K562 (cell line): ENCODE measurements around the gene RAB4B.
"Not testable (repeated sequence)": the region's sequence is repeated elsewhere in the genome, so short reads cannot be mapped to it uniquely, and the experiment has no call there.

Experiments used
- BACH1 ChIP-seq: fragments of 200-800 bp; sonication (Bioruptor generic); IDR thresholded peaks from 2 replicates; pipeline ENCODE4 v1.6.1; 2016; ENCODE audit warnings: missing genetic modification characterization, missing compliant biosample characterization
- CEBPB ChIP-seq: fragments of 450-650 bp; IDR thresholded peaks from 2 replicates; pipeline ENCODE4 v1.6.1; 2016; ENCODE audit warnings: missing genetic modification characterization, missing compliant biosample characterization
- GTF2A2 ChIP-seq: IDR thresholded peaks from 2 replicates; pipeline ENCODE4 v1.6.1; 2016; ENCODE audit warnings: mild to moderate bottlenecking, missing genetic modification characterization, missing compliant biosample characterization
- KLF10 ChIP-seq: fragments of 250-450 bp; sonication (Bioruptor Pico); IDR thresholded peaks from 2 replicates; pipeline ENCODE4 v1.6.1; 2021; ENCODE audit warnings: matching md5 sums
- MAZ ChIP-seq, 2 experiments: fragments of 450-650 bp in 1 of 2; sonication (generic) in 1 of 2; formaldehyde crosslinking; IDR thresholded peaks in 1 of 2; conservative IDR thresholded peaks in 1 of 2; 2 replicates each; pipeline versions ENCODE4 v1.4.0 to v1.5.0; 2020; ENCODE audit warnings: mild to moderate bottlenecking in 1 of 2, missing genetic modification reagents in 1 of 2
- NCOA4 ChIP-seq: fragments of 450-650 bp; IDR thresholded peaks from 2 replicates; pipeline ENCODE4 v1.6.1; 2018; ENCODE audit warnings: mild to moderate bottlenecking; ENCODE audit not compliant: partially characterized antibody
- NFYB ChIP-seq: IDR thresholded peaks from 2 replicates; pipeline ENCODE4 v1.6.1; 2011; ENCODE audit warnings: mild to moderate bottlenecking, moderate library complexity; ENCODE audit not compliant: insufficient read length; ENCODE audit errors: extremely low read depth
- NRF1 ChIP-seq, 2 experiments: fragments of 450-650 bp; IDR thresholded peaks in 1 of 2; conservative IDR thresholded peaks in 1 of 2; 2 replicates each; pipeline ENCODE4 v1.6.1; 2014; ENCODE audit warnings: mild to moderate bottlenecking in 2 of 2
- TAF15 ChIP-seq: fragments of 200-400 bp; formaldehyde crosslinking; IDR thresholded peaks from 2 replicates; pipeline ENCODE4 v1.6.1; 2017; ENCODE audit warnings: mild to moderate bottlenecking, low read depth, low read length, moderate library complexity
- ZNF354B ChIP-seq: fragments of 250-450 bp; sonication (Bioruptor Pico); IDR thresholded peaks from 2 replicates; pipeline ENCODE4 v1.4.0; 2020
- TF ChIP-seq, protein P1 (sequence below), 3 experiments: IDR thresholded peaks in 2 of 3; conservative IDR thresholded peaks in 1 of 3; 2 replicates each; pipeline ENCODE4 v1.5.1; 2011 to 2012; ENCODE audit warnings: low read length in 3 of 3, mild to moderate bottlenecking in 3 of 3, control low read depth in 2 of 3, improper control_type of control experiment in 1 of 3, inconsistent platforms in 1 of 3, low read depth in 1 of 3, mixed read lengths in 1 of 3, moderate library complexity in 1 of 3; ENCODE audit not compliant: insufficient read depth in 2 of 3
- TF ChIP-seq, protein P2 (sequence below), 2 experiments: fragments of 450-650 bp in 1 of 2; sonication (generic) in 1 of 2; formaldehyde crosslinking; conservative IDR thresholded peaks; 2 replicates each; pipeline versions ENCODE4 v1.4.0 to v1.8.1; 2020 to 2022; ENCODE audit warnings: mild to moderate bottlenecking in 1 of 2, missing genetic modification reagents in 1 of 2
- TF ChIP-seq, protein P3 (sequence below): sonication (generic); formaldehyde crosslinking; IDR thresholded peaks from 2 replicates; pipeline ENCODE4 v1.8.1; 2023; ENCODE audit warnings: mild to moderate bottlenecking, missing genetic modification reagents
- TF ChIP-seq, protein P4 (sequence below): sonication (generic); formaldehyde crosslinking; IDR thresholded peaks from 2 replicates; pipeline ENCODE4 v1.8.1; 2022; ENCODE audit warnings: missing genetic modification reagents

DNA sequence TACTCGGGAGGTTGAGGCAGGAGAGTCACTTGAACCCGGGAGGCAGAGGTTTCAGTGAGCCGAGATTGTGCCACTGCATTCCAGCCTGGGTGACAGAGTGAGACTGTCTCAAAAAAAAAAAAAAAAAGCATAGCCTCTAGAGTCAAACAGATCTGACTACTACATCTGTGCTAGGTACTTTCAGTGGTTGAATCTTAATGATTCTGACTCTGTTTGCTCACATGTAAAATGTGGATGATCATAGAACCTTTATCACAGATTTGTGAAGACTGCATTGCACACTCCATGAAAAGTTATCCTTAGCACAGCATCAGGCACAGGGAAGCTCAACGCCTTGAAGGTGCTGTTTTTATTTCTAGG, 54.4 kb downstream of the RAB4B start:
- not testable (repeated sequence) for TF ChIP-seq BACH1 (tag); NRF1 (conservative IDR thresholded peaks at IDR 0.05 in 1 of 2, IDR thresholded peaks at IDR 0.05 in 1 of 2); KLF10; CEBPB (tag); GTF2A2; NFYB; MAZ (CRISPR knock-in tag; conservative IDR thresholded peaks at IDR 0.05 in 1 of 2, IDR thresholded peaks at IDR 0.05 in 1 of 2); ZNF354B (CRISPR knock-in tag); TAF15; NCOA4
- TF ChIP-seq, protein P1, sequence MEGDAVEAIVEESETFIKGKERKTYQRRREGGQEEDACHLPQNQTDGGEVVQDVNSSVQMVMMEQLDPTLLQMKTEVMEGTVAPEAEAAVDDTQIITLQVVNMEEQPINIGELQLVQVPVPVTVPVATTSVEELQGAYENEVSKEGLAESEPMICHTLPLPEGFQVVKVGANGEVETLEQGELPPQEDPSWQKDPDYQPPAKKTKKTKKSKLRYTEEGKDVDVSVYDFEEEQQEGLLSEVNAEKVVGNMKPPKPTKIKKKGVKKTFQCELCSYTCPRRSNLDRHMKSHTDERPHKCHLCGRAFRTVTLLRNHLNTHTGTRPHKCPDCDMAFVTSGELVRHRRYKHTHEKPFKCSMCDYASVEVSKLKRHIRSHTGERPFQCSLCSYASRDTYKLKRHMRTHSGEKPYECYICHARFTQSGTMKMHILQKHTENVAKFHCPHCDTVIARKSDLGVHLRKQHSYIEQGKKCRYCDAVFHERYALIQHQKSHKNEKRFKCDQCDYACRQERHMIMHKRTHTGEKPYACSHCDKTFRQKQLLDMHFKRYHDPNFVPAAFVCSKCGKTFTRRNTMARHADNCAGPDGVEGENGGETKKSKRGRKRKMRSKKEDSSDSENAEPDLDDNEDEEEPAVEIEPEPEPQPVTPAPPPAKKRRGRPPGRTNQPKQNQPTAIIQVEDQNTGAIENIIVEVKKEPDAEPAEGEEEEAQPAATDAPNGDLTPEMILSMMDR (IDR thresholded peaks at IDR 0.05 in 2 of 3, conservative IDR thresholded peaks at IDR 0.05 in 1 of 3; ENCODE audit: insufficient read depth in 2 of 3, low read depth in 1 of 3, low read length in 3 of 3): not testable (repeated sequence)
- TF ChIP-seq, protein P2, sequence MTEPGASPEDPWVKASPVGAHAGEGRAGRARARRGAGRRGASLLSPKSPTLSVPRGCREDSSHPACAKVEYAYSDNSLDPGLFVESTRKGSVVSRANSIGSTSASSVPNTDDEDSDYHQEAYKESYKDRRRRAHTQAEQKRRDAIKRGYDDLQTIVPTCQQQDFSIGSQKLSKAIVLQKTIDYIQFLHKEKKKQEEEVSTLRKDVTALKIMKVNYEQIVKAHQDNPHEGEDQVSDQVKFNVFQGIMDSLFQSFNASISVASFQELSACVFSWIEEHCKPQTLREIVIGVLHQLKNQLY (CRISPR knock-in tag; conservative IDR thresholded peaks at IDR 0.05): not testable (repeated sequence)
- TF ChIP-seq, protein P3, sequence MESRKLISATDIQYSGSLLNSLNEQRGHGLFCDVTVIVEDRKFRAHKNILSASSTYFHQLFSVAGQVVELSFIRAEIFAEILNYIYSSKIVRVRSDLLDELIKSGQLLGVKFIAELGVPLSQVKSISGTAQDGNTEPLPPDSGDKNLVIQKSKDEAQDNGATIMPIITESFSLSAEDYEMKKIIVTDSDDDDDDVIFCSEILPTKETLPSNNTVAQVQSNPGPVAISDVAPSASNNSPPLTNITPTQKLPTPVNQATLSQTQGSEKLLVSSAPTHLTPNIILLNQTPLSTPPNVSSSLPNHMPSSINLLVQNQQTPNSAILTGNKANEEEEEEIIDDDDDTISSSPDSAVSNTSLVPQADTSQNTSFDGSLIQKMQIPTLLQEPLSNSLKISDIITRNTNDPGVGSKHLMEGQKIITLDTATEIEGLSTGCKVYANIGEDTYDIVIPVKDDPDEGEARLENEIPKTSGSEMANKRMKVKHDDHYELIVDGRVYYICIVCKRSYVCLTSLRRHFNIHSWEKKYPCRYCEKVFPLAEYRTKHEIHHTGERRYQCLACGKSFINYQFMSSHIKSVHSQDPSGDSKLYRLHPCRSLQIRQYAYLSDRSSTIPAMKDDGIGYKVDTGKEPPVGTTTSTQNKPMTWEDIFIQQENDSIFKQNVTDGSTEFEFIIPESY (CRISPR knock-in tag): not testable (repeated sequence)
- TF ChIP-seq, protein P4, sequence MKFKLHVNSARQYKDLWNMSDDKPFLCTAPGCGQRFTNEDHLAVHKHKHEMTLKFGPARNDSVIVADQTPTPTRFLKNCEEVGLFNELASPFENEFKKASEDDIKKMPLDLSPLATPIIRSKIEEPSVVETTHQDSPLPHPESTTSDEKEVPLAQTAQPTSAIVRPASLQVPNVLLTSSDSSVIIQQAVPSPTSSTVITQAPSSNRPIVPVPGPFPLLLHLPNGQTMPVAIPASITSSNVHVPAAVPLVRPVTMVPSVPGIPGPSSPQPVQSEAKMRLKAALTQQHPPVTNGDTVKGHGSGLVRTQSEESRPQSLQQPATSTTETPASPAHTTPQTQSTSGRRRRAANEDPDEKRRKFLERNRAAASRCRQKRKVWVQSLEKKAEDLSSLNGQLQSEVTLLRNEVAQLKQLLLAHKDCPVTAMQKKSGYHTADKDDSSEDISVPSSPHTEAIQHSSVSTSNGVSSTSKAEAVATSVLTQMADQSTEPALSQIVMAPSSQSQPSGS (CRISPR knock-in tag): not testable (repeated sequence)
